ENCODE results near the gene NUDT16L1. TPM values are rescaled to one million over a fixed set of nuclear protein-coding genes. Genes with fewer than 3 reads are reported as not detected.

NUDT16L1 gene
- polyA plus RNA-seq, 3 donors from 2014 or later = 86.5 to 125 (median 99.6) TPM

DNA sequence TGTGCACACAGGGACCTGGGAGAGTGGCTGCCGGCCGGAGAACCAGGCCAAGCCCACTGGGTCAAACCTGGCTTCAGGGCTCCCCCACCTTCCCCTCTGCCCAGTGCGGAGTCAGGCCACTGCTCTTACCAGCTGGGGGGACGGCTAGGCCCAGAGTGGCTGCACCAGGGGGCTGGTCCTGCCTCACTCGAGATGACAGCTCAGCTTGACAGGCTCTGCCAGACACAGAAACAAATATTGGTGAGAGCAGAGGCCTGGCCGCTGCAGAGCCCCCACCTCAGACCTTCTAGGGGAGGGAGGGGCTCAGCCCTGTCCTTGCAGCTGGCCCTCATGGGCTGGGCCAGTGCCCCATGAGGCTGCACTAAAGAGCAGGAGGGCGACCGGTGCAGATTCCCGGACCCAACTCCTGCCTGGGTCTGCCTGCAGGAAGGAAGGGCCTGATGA lies 4.5 kb downstream of the NUDT16L1 start:
- Mint-ChIP-seq H3K4me3 (no peak overlapping the region), H3K4me1 (peaks cover 9 to 17% of the 10 kb centered on the region in 2 donors), H3K9me3 (no peaks in the 10 kb centered on the region), H3K36me3 (peaks cover 5 to 12% (median 6%) of the 10 kb centered on the region in 3 donors), H3K27me3 (ENCODE audit: low read depth in 3 of 3) (peaks cover 0 to 11% (median 7%) of the 10 kb centered on the region in 3 donors), H3K27ac (no peak overlapping the region)
- DNase-seq = no peak

DNA sequence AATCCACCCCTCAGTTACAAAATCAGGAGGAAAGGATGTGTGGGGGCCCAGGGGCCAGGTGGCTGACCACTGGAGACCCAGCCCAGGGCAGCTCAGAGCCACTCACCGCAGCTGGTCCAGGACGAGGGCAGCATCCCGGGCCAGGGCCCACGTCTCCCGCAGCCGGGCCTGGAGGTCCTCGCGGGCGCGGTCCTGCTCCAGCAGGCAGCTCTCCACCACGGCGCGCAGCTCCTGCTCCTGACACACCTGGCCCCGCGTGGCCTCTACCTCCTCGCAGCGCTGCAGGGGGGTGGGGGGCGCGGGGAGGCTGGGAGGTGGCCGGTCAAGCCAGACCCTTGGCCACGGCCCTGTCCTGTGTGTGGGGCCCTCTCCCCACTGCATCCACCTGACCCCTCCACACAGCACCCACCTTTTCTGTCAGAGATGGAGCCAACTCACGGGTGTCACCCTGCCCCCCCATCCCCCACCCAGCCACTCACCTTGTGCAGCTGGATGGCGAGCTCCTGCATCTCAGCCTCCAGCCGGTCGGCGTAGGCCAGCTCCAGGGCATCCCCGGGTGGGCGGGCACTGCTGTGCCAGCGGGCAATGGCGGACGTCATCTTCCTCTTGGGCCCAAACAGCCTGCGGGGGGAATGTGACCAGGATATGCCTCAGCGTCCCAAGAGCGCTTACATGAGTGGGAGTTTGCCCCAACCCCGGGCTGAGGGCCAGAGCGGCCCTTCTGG lies 5.1 kb downstream of the NUDT16L1 start:
- peaks cover 0 to 7% (median 7%) of the 10 kb centered on the region in 3 donors for H3K27me3 Mint-ChIP-seq (ENCODE audit: low read depth in 3 of 3)
- H3K4me3 Mint-ChIP-seq = no peak overlapping the region
- peaks cover 9 to 14% of the 10 kb centered on the region in 2 donors for H3K4me1 Mint-ChIP-seq
- H3K27ac Mint-ChIP-seq = no peak overlapping the region
- H3K36me3 Mint-ChIP-seq = peaks cover 5 to 12% (median 6%) of the 10 kb centered on the region in 3 donors
- DNase-seq = no peak
- H3K9me3 Mint-ChIP-seq = no peaks in the 10 kb centered on the region

DNA sequence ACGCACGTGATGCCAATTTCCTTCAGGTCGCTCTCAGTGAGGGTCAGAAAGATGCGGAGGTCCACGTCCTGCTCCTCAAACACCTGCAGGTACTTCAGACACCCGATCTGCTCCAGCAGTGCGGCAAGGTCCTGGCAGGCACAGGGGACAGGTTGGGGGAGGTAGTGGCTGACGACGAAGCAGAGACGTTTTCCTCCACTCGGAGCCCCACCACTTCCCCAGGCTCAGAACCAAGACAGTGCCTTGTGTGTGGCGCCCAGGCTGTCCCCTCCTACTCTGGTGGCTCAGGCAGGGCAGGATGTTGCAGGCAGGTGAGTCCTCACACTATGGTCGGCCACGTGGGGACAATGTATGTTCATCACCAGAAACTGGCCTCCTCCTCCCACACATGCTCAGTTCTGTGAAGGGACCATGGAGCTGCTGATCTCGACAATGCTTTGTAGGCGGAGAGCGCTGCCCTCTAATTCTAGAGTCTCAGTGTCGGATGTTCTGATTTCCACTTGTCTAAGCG lies 5.7 kb downstream of the NUDT16L1 start:
- peaks cover 0 to 7% (median 7%) of the 10 kb centered on the region in 3 donors for H3K27me3 Mint-ChIP-seq (ENCODE audit: low read depth in 3 of 3)
- H3K4me1 Mint-ChIP-seq = peaks cover 9 to 14% of the 10 kb centered on the region in 2 donors
- H3K27ac Mint-ChIP-seq = peak overlapping the region in 1 of 6 donors; percentile 5
- H3K9me3 Mint-ChIP-seq = no peaks in the 10 kb centered on the region
- DNase-seq = no peak
- peaks cover 5 to 12% (median 6%) of the 10 kb centered on the region in 3 donors for H3K36me3 Mint-ChIP-seq
- no peak overlapping the region for H3K4me3 Mint-ChIP-seq

DNA sequence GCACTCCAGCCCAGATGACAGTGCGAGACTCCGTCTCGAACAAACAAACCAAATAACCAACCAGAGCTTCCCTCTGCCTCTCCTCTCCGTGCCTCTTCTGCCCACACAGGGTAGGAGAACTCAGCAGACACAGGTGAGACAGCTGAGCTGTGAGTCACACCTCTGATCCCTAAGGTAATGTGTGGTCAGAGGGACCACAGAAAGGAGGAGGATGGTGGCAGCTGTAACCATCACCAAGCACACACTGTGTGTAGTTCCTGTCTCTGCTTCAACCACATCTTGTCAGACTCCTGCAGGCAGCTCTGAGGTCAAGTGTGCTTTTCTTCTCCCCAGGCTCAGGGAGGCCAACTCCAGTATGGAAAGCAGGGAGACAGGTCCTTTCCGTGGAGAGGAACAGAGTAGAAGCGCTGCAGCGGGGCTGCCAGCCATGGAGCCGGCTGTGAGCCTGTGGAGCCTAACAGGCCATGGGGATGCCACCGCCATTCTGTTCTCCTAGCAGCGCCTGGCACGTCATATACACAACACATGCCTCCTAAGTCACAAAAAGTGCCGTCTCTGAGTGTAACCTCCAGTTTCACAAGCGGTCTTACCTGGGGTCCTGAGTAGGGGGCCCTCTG lies 7.1 kb downstream of the NUDT16L1 start:
- peaks cover 6 to 16% (median 10%) of the 10 kb centered on the region in 3 donors for H3K36me3 Mint-ChIP-seq
- no peak for DNase-seq
- no peak overlapping the region for H3K27ac Mint-ChIP-seq

DNA sequence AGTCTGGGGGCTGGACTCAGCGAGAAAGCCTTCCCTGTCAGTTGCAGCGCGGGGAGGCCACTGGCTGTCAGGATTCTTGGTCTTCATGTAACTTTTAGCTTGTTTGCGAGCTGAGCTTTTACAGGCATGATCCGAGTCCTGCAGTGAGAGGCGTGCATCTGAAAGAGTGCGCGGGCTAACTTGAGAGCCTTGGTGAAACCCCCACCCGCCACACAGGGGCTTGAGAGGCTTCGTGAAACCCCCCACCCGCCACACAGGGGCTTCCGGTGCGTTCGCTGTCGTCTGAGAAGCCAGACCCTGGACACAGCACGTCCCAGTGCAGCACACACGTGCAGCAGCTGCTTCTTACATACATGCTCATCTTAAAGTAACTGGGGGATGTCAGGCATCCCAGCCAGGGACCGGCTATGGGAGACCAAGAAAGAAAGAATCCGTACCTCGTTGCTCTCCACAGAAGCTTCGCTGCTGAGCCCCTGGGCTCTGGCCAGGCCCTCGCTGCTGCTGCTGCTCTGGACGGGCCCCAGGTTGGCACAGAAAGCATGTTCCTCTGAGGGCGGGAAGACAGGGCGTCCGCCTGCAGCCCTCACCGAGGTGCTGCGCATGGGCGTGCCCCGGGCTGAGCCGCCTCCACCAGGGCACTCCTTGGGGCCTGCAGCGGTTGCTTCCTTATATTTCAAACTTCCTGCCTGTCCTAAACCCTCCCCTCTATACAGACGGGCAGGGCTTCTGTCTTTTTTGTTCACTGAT lies 7.8 kb downstream of the NUDT16L1 start:
- Mint-ChIP-seq H3K4me1 (peaks cover 0 to 2% of the 10 kb centered on the region in 2 donors), H3K36me3 (peaks cover 6 to 16% (median 12%) of the 10 kb centered on the region in 3 donors), H3K27ac (no peak overlapping the region), H3K9me3 (no peaks in the 10 kb centered on the region), H3K27me3 (ENCODE audit: low read depth in 3 of 3) (peaks cover 0 to 7% (median 0%) of the 10 kb centered on the region in 3 donors), H3K4me3 (no peak overlapping the region)
- DNase-seq = no peak

More for the DNA sequence above, 7.1 kb downstream of the NUDT16L1 start:
- H3K9me3 Mint-ChIP-seq = no peaks in the 10 kb centered on the region
- H3K4me1 Mint-ChIP-seq = peaks cover 5 to 9% of the 10 kb centered on the region in 2 donors
- peaks cover 0 to 7% (median 2%) of the 10 kb centered on the region in 3 donors for H3K27me3 Mint-ChIP-seq (ENCODE audit: low read depth in 3 of 3)
- no peak overlapping the region for H3K4me3 Mint-ChIP-seq

DNA sequence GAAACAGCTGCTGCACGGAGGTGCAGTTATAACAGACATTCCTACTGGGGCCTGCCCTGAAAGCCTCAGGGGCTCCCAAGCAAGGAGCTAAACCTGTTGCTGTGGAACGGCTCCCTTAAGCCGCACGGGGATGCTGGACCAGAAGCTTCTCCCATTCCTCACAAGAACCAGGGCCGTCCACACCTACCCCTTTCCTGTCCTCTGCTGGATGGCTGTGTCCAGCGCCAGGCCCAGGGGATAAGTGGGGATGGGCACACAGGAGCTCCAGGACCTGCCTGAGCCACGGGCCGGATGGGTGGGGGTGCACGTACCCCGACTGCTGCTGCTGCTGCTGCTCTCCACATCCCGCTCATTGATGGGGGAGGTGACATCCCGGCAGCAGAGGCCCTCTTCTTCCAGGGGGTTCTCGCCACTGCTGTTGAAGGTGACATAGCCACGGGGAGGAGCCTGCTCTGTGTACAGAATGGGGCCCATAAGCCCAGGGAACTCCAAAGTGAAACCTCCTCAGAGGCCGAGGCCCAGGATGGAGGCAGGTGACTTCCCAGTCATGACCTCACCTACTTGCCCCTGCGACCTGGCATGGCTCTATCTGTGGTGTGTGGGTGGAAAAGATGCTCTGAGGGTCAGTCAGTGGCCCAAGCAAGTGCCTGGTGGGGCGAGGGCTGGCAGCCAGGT lies 8.6 kb downstream of the NUDT16L1 start:
- Mint-ChIP-seq H3K4me3 (no peak overlapping the region), H3K9me3 (no peaks in the 10 kb centered on the region), H3K36me3 (peaks cover 11 to 21% (median 12%) of the 10 kb centered on the region in 3 donors), H3K27me3 (ENCODE audit: low read depth in 3 of 3) (peaks cover 0 to 7% (median 0%) of the 10 kb centered on the region in 3 donors), H3K4me1 (peaks cover 0 to 2% of the 10 kb centered on the region in 2 donors), H3K27ac (no peak overlapping the region)
- DNase-seq = no peak

DNA sequence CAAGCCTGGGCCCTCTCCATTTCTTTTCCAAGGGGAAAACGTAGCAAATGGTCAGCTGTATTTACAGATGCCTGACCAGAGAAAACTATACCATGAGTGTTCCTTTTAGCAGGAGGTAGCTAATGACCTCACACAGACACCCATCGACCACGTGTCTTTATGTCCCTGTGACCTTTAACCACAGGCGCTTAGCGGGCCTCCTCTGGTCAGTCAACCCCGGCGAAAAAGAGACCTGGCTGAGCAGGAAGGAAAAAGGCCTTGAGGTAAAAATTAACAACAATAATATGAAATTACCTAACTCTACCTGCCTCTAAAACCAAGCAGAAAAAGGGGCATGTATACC lies 9.1 kb downstream of the NUDT16L1 start:
- no peak overlapping the region for H3K4me3 Mint-ChIP-seq
- peaks cover 0 to 2% of the 10 kb centered on the region in 2 donors for H3K4me1 Mint-ChIP-seq
- no peak overlapping the region for H3K27ac Mint-ChIP-seq
- H3K27me3 Mint-ChIP-seq (ENCODE audit: low read depth in 3 of 3) = peaks cover 0 to 7% (median 0%) of the 10 kb centered on the region in 3 donors
- no peaks in the 10 kb centered on the region for H3K9me3 Mint-ChIP-seq
- peaks cover 12 to 24% (median 12%) of the 10 kb centered on the region in 3 donors for H3K36me3 Mint-ChIP-seq
- no peak for DNase-seq

DNA sequence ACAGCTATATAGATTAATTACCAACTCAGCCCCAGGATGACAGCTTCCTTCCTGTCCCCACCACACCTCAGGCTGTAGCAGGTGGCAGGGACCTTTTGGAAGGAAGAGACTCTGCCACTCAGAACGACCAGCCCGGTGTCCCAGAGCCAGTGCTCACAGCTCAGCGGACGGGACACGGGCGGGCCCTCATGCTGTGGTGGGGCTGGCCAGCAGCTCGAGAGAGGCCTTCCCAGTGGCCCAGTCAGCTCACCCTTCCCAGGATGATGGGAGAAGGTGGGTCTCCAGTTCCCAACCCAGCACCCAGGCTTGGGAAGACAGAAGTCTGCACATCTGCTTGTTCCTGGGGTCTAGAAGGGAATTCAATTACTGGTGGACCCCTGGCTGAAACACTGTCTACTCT lies 10.5 kb downstream of the NUDT16L1 start:
- H3K4me3 Mint-ChIP-seq = no peak overlapping the region
- H3K36me3 Mint-ChIP-seq = peaks cover 12 to 27% (median 12%) of the 10 kb centered on the region in 3 donors
- peaks cover 0 to 7% (median 0%) of the 10 kb centered on the region in 3 donors for H3K27me3 Mint-ChIP-seq (ENCODE audit: low read depth in 3 of 3)
- no peak for DNase-seq
- H3K27ac Mint-ChIP-seq = no peak overlapping the region
- no peaks in the 10 kb centered on the region for H3K9me3 Mint-ChIP-seq
- H3K4me1 Mint-ChIP-seq = peaks cover 0 to 2% of the 10 kb centered on the region in 2 donors

DNA sequence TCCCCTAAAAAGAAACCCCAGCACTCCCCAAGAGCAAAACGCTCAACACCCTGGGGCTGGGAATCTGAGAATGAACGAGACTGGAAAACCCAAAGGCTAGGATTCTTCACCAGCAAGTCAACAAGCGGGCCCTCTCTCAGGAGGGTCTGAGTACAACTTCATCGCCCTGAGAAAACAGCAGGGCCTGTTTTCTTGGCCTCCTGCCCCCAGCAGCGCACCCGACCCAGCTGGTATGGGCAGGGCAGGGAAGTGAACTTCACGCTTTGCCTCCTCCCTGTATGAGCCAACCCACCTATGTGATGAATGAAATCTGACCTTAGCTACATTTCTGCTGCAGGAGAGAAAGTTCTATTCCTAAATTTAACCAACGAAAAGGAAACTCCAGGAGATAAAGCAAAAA lies 11.1 kb downstream of the NUDT16L1 start:
- DNase-seq = no peak
- H3K4me1 Mint-ChIP-seq = peaks cover 0 to 2% of the 10 kb centered on the region in 2 donors
- no peak overlapping the region for H3K4me3 Mint-ChIP-seq
- H3K9me3 Mint-ChIP-seq = no peaks in the 10 kb centered on the region
- peaks cover 9 to 27% (median 13%) of the 10 kb centered on the region in 3 donors for H3K36me3 Mint-ChIP-seq
- no peak overlapping the region for H3K27ac Mint-ChIP-seq
- H3K27me3 Mint-ChIP-seq (ENCODE audit: low read depth in 3 of 3) = peaks cover 0 to 6% (median 0%) of the 10 kb centered on the region in 3 donors

DNA sequence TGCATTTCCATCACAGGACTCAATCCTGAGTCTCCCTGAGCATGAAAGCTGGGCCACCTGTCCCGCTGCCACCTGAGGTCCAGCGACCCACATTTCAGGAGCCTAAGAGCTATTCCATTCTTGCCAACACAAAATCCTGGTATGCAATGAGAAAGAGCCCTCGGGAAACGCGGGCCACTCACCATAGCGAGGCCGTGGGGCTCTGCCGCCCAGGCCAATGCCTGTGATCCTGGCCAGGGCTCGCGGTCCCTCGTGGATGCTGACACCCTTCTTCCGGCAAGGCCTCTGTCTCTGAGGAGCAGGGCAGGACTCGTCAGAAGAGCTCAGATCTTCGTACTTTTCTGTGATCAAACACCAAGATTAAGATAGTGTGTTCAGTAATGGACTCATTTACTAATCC lies 11.6 kb downstream of the NUDT16L1 start:
- DNase-seq = no peak
- peaks cover 6 to 27% (median 10%) of the 10 kb centered on the region in 3 donors for H3K36me3 Mint-ChIP-seq
- peaks cover 0 to 2% of the 10 kb centered on the region in 2 donors for H3K4me1 Mint-ChIP-seq
- no peak overlapping the region for H3K4me3 Mint-ChIP-seq
- H3K27ac Mint-ChIP-seq = no peak overlapping the region
- H3K9me3 Mint-ChIP-seq = no peaks in the 10 kb centered on the region
- peaks cover 0 to 3% (median 0%) of the 10 kb centered on the region in 3 donors for H3K27me3 Mint-ChIP-seq (ENCODE audit: low read depth in 3 of 3)

DNA sequence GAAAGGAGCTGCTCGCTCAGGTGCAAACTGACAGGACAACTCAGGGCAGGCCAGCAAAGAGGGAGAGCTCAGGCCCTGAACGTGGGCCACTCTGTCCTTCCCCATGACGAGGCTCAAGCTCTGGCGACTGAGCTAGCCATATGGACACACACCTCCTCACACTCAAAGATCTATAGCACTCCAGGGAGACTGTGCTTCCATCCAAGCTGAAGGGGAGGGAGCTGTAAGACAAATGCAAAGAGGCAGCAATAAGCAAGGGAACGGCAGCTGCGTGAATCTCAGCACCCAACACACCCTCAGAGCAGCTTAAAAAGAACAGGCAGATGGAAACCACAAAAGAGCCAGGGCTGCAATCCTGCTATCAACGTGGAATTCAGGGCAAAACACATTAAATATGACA lies 13.5 kb downstream of the NUDT16L1 start:
- H3K27ac Mint-ChIP-seq = no peak overlapping the region
- peaks cover 9 to 31% (median 10%) of the 10 kb centered on the region in 3 donors for H3K36me3 Mint-ChIP-seq
- peaks cover 0 to 2% of the 10 kb centered on the region in 2 donors for H3K4me1 Mint-ChIP-seq
- no peaks in the 10 kb centered on the region for H3K9me3 Mint-ChIP-seq
- no peak overlapping the region for H3K4me3 Mint-ChIP-seq
- H3K27me3 Mint-ChIP-seq (ENCODE audit: low read depth in 3 of 3) = peaks cover 0 to 3% (median 0%) of the 10 kb centered on the region in 3 donors
- DNase-seq = no peak

DNA sequence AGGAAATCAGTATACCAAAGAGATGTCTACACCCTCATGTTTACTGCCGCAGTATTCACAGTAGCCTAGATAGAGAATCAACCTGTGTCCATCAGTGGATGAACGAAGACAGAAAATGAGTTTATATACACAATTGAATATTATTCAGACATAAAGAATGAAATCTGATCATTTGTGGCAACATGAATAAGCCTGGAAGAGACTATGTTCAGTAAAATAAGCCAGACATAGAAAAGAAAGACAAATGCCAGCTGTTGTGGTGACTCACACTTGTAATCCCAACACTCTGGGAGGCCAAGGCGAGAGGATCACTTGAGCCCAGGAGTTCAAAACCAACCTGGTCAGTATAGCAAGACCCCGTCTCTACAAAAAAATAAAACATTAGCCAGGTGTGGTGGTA lies 16.1 kb downstream of the NUDT16L1 start:
- no peak for DNase-seq
- Mint-ChIP-seq H3K27ac (no peak overlapping the region), H3K27me3 (ENCODE audit: low read depth in 3 of 3) (no peaks in the 10 kb centered on the region), H3K4me3 (no peak overlapping the region), H3K9me3 (no peaks in the 10 kb centered on the region), H3K4me1 (no peaks in the 10 kb centered on the region), H3K36me3 (peaks cover 17 to 38% (median 21%) of the 10 kb centered on the region in 3 donors)

Measured in immature natural killer cell (primary cell).